Hematopoietic multipotent progenitor cell treated with erythropoietin and hydrocortisone succinate and interleukin-3 and kit ligand, for 4 days (in vitro differentiated cells): Measurements from ENCODE around the gene LCORL.
A peak's percentile ranks its signal among the peaks of the same experiment; 100 is the strongest.
"Not testable (repeated sequence)": the region's sequence is repeated elsewhere in the genome, so short reads cannot be mapped to it uniquely, and the experiment has no call there.

Experiments
- DNase-seq: peaks from one replicate; pipeline ENCODE4 v3.0.0-alpha.2; 2015

LCORL gene

DNA sequence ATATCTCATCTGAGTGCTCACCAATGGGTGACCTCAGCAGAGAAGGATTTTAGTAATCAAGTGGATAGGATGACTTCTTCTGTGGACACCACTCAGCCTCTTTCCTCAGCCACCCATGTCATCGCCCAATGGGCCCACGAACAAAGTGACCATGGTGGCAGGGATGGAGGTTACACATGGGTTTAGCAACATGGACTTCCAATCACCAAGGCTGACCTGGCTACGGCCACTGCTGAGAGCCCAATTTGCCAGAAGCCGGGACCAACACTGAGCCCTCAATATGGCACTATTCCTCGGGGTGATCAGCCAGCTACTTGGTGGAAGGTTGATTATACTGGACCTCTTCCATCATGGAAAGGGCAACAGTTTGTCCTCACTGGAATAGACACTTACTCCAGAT, 97.4 kb downstream of the LCORL start:
- no peak for DNase-seq

DNA sequence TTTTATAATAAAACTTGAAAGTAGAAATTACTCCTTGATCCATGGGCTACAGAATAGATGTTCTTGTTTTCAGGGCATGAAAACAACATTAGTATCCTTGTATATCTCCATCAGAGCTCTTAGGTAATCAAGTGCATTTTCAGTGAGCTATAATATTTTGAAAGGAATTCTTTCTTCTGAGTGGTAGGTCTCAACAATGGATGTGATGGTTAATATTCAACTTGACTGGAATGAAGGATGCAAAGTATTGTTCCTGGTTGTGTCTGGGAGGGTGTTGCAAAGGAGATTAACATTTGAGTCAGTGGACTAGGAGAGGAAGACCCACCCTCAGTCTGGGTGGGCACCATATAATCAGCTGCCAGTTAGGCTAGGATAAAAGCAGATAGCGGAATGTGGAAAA, 100.1 kb downstream of the LCORL start:
- no peak for DNase-seq

DNA sequence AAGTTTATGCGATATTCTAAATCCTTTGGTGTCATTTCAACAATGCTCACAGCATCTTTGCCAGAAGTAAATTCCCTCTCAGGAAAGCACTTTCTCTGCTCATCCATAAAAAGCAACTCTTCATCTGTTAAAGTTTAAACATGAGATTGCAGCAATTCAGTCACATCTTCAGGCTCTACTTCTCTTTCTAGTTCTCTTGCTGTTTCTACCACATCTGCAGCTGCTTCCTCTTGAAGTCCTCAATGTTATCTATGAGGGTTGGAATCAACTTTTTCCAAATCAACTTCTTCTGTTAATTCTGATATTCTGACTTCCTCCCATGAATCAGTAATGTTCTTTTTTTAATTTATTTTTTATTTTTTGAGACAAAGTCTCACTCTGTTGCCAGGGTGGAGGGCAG, 100.9 kb downstream of the LCORL start:
- DNase-seq, result peak; percentile 56

DNA sequence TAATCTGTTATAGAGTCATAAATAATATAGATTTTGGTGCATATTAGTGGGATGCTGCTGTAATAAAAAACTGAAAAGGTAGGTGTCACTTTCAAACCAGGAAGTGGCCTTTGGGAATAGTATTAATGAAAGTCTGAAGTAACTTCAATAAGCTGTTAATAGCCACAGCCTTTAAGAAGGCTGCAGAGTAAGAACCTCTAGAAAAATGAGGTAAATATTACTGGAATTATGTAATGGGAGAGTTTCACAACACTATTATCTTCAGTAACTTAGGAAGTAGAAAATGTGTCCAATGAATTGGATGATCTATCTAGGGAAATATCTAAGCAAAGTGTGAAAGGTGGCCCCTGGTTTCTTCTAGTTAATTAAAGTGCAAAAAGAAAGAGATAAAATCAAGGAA, 106.1 kb downstream of the LCORL start:
- DNase-seq, result no peak

DNA sequence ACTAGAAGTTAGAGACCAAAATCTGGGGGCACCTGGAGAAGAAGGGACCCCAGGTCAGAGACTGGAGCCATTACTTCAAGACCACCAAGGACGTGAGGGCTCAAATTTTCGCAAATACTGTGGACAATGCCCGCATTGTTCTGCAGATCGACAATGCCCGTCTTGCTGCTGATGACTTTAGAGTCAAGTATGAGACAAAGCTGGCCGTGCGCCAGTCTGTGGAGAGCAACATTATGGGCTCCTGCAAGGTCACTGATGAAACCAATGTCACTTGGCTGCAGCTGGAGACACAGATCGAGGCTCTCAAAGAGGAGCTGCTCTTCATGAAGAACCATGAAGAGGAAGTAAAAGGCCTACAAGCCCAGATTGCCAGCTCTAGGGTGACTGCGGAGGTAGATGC, 109.5 kb downstream of the LCORL start:
- no peak for DNase-seq

DNA sequence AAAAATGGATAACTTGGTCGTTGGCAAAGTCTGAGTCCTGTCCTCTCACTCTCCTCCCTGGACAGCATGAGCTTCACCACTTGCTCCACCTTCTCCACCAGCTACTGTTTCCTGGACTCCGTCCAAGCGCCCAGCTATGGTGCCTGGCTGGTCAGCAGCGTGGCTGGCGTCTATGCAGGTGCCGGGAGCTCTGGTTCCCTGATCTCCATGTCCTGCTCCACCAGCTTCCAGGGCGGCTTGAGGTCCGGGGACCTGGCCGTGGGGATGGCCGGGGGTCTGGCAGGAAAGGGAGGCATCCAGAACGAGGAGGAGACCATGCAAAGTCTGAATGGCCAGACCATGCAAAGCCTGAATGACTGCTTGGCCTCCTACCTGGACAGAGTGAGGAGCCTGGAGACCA, 109.9 kb downstream of the LCORL start:
- DNase-seq, result no peak

DNA sequence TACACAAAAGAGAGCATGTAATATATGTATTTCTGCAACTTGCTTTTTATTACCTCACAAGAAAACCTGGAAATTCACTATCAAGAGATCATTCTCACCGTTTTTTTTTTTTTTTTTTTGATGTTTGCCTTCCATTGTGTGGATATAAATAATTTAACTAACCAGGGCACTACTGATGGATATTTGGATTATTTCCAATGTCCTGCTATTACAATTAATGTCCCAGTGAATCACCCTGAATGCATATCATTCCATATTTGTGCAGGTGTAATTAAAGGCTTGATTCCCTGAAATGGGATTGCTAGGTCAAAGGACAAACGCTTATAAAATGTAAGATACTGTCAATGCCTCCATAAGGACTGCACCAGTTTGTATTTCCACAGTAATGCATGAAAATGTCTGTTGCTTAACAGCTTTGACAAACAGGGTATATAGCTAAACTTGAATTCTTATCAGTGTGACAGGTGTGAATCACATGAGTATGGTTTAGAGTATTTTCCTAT, 123.0 kb downstream of the LCORL start:
- DNase-seq, result no peak

DNA sequence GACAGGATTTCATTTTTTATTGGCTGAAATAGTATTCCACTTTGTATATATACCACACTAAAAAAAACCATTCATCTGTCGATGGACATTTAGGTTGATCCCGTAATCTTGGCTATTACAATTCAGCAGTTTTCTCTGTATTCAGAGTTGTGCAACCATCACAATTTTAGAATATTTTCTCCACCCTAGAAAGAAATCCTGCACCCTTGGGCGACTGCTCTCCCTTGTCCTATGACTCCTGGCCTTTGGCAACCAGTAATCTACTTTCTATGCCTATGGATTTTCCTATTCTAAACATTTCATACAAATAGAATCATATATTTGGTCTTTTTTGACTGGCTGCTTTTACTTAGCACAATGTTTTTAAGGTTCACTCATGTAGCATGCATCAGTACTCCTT, 126.1 kb downstream of the LCORL start:
- DNase-seq, result no peak

DNA sequence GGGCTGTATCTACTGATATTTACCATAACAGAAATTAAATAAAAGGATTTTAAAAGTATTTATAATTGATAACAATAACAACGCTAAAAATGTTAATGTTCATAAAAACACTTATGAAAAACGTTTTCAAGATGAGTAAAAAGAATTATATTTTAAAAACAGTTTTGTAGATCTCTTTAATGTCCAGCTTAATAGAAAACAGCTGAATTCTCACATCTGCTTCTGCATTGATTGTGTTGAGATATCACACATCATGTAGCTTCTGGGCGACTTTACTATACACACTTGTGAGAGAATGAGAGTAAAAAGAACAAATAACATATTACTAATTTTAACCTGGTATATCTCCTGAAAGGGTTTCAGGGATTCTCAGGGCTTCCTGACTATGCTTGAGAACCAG, 127.1 kb downstream of the LCORL start:
- no peak for DNase-seq

DNA sequence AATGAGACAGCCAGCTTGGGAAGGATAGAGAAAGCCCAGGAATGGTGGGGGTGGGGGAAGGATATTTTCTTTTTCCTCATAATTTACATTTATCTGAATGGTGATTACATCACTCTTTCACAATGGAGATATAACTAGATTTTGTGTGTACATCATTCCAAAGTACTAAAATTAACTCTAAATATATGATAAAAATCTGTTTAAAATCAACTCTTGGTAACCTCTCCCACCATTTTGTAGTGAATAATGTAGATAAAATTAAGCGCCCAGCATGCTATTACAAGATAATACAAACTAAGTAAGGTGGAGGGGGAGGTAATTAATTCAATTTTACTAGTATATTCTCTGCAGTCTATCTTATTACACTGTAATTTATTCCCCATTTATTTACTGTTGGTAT, 131.9 kb downstream of the LCORL start:
- no peak for DNase-seq

DNA sequence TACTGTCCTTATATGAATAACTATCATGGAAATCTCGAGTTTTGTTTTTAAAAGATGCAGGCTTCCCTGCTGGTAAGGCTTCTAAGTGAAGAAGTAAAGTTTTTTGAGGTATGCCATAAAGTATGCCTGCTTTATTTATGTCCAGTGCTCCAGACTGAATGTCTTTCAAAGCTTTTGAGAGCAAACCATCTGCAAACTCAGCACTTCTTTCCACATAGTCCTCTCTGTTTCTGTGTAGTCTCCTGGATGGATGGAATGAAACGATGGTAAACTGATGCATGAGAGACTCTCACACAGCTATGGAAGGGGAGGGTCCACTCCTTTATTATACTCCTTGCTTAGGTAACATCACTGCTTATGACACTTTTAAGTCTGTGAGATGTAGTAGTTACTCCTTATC, 137.0 kb downstream of the LCORL start:
- no peak for DNase-seq

DNA sequence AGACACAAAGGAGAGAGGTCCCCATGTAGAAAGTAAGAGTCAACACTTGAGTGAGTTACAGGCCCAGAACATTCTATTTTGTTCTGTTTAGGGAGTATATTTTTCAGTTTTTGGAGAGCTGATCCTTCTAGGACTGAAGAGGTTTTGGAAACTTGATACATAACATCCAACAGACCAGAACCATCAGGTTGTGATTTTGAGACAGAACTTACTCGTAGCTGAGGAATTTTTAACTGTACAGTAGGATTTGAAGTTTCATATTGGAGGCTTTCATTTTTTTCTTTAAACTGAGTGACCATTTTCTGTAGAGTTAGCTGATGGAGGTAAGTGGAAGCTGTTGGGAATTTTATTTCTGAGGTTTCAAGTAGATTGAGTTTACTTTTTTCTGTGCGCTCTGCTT, 137.5 kb downstream of the LCORL start:
- no peak for DNase-seq

DNA sequence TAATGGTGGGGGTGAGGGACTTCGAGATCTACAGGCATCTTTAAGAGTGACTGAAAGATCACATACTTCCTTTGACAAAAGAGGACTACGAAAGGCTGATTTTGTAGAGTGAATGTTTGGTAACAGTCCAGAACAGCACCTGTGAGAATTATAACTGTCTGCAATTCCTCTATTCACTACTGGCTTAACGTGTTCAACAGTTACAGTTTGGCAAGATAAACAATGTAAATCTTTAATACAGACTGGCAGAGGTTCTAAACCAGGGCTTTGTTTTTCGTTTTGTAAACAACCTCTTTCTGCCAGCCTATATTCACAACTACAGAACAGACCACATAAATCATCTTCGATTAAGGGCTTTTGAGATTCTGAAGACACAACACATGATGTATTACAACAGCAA, 143.9 kb downstream of the LCORL start:
- DNase-seq, result no peak

DNA sequence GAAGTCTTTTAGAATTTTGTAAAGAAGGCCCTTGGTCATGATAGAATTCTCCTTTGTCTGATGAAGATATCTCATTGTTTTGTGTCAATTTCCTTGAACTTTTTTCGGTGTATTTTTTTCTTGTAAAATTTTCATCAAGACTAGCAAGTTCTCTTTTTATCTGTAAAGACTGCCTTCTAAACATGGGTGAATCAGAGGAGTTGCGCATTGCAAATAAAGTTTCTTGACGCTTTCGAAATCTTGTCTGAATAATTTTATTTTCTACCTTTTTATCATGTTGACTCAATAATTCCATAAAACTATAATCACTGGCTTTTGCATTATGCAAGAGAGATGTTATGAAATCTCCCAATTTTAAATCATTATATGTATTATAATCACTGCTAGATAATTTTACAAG, 144.6 kb downstream of the LCORL start:
- no peak for DNase-seq

DNA sequence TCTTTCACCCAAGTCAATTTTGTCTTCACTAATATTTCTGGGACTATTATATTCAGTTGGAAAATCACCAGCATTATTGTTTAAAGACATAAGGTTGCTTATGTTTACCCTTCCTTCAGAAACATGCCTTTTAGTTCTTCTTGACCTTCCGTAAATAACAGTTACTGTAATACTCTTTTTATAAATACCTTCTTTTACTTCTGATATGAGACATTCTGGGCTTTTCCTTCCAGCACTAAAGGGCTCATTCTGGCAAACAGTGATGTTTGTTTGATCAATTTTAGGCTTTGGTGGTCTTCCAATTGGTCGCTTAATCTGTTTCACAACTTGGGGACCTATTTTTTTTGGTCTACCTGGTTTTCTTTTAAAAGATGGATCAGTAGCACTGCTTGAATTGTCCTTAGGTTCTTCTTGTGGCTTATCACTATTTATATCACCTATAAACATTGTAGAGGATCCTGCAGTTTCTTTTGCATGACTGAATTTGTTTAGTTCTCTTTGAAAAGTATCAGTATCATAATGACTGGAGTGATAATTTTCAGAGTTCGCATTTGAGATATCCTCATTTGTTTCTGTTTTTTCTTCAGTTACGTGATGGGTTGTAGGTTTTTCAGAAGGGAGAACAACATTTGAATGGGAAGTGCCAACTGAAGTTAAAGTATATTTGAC, 146.0 kb downstream of the LCORL start:
- no peak for DNase-seq

DNA sequence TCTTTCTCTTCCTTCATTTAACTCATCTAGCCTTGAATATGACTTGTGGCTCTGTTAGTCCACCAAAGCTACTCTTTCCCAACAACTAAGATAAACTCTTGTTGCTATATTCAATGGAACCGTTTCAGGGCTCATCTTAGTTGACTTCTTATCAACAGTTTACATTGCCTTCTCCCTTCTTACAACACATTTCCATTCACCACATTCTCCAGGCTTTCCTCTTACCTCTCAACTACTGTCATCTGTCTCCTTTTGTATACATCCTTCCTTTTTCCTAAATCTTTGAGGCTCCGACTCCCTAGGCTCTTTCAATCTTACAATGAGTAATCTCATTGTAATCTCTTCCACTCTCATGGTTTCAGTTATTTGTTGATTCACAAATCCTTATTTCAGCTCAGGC, 152.2 kb downstream of the LCORL start:
- DNase-seq, result no peak

DNA sequence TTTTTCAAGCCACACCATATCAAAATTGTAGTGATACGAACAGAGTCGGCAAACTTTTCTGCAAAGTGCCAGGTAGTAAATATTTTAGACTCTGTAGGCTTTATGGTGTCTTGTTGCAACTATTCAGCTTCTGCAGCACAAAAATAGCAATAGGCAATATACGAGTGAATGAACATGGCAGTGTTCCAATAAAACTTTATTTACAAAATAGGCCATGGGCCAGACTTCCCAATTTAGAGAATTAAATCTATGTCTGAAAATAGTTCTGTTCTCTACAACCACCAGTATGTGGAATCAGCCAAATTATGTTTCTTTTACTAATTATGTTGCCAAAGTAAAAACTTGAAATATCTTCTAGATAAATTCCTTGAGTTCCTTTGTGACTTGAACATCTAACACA, 154.3 kb downstream of the LCORL start:
- no peak for DNase-seq

DNA sequence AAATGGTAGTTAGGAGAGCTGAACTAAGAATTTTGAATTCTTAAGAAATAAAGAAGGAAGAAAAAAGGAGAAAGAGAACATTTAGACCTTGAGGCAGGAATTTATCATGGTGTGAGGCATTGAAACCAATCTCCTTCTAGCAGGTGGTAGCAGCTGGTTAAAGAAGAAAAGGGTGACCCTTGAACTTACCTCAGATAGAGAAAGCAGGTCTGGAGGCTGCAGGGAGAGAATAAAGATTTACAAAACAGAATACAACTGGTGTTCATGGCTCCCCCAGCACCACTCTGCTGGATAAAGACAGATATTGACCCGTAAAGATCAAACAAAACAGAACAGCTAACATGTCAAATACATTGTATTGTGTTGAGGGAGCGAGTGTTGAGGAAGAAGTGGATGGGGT, 154.7 kb downstream of the LCORL start:
- no peak for DNase-seq

DNA sequence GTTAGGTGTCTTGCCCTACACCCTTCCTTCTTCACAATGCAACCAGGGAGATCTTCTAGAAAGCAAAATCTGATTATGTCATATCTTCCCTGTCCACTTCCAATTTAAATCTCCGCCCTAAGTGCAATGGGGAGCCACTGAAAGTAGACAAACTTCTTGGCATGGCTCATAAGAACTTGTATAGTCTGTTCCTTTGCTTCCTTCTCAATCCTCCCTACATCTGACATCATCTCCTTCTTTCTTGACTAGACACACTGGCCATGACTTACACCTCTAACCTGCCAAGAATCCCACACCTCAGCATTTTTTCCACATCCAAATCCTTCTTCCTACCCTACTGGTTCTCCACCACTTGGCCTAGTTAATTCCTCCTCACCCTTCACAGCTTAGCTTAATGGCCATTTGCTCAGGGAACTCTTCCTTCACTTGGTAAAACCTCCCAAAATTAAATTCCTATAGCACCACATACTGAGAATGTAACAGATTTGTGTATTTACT, 155.6 kb downstream of the LCORL start:
- DNase-seq, result no peak

DNA sequence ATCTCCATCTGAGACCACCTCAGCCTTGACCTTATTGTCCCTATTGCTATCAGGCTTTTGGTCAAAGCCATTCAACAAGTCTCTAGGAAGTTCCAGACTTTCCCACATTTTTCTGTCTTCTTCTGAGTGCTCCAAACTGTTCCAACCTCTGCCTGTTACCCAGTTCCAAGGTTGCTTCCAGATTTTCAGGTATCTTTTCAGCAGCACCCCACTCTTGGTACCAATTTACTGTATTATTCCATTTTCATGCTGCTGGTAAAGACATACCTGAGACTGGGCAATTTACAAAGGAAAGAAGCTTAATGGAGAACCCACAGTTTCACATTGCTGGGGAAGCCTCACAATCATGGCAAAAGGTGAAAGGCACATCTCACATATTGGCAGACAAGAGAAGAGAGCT, 159.6 kb downstream of the LCORL start:
- not testable (repeated sequence) for DNase-seq

DNA sequence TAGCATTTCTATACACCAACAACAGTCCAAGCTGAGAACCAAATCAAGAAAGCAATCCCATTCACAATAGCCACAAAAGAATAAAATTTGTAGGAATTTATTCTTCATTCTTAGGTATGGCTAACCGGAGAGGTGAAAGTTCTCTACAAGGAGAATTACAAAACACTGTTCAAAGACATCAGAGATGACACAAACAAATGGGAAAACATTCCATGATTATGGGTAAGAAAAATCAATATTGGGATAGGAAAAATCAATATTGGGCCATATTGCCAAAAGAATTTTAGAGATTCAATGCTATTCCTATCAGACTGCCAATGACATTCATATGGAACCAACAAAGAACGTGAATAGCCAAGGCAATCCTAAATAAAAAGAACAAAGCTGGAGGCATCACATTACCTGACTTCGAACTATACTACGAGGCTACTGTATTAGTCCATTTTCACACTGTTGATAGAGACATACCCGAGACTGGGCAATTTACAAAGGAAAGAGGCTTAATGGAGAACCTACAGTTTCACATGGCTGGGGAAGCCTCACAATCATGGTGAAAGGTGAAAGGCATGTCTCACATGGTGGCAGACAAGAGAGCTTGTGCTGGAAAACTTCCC, 161.7 kb downstream of the LCORL start:
- DNase-seq, result no peak

DNA sequence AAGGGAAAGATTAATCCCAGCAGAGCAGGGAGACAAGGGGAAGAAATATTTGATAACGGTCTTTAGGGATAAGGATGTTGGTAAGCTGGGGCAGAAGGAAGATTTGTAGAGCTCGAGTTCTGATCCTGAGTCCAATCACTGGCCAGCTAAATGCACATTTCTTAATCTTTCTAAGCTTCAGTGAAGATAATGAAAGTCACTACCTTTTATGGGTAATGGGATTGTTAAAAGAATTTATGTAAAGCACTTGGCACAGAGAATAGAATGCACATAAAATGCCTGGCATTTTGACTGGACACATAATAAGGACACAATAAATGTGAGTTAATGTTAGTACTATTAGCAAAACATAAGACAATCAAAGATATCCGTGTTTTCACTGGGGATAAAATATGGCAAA, 167.5 kb downstream of the LCORL start:
- no peak for DNase-seq

DNA sequence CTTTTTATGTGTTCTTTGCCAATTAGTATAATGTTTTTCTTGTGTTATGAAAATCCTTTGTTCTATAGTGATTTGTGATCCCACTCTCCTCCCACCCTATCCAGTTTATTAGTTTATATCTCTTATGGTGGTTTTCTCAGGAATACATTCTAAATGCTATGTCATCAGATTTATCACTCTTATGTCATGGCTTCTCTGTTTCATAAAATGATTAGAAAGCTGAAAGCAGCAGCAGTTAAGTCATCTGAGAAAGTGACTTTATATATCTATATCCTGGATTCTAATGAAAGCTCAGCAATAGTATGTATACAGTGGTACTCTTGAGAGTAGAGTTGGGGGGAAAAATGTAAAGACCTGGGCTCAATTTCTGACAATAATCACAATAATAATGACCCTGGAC, 169.6 kb downstream of the LCORL start:
- no peak for DNase-seq

DNA sequence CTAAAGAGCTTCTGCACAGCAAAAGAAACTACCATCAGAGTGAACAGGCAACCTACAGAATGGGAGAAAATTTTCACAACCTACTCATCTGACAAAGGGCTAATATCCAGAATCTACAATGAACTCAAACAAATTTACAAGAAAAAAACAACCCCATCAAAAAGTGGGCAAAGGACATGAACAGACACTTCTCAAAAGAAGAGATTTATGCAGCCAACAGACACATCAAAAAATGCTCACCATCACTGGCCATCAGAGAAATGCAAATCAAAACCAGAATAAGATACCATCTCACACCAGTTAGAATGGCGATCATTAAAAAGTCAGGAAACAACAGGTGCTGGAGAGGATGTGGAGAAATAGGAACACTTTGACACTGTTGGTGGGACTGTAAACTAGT, 171.3 kb downstream of the LCORL start:
- DNase-seq, result not testable (repeated sequence)

DNA sequence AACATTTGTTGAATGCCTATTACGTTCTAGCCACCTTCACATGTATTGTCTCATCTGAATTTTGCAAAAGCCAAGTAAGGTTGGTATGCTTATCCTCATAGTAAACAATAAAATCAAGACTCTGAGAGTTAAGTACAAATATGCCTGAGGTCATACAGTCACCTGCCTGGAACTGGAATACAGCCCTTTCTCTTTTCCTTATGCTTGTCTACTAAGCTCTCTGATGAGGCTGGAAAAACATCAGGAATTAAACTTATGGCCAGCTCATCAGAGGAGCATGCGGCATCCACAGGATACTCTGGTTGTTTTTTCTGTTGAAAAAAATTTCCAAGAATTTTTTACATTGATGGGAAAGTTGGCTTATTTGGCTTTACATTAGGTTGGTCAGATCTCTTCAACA, 175.3 kb downstream of the LCORL start:
- no peak for DNase-seq
